Esophagus squamous epithelium (tissue), 5 donors: Measurements from ENCODE around the gene TSPAN18. TPM values are rescaled to one million over a fixed set of nuclear protein-coding genes. Genes with fewer than 3 reads are reported as not detected.

Source experiments
- DNase-seq: peaks from one replicate; lab custom pipeline; 2025; lab: John Stamatoyannopoulos, UW
- H3K27ac ChIP-seq, 4 donors: fragments of 200-600 bp; sonication (generic); one replicate each; pipeline ENCODE4 v1.5.1; 2016 to 2019; ENCODE audit warnings: mild to moderate bottlenecking in 1 of 4
- H3K27me3 ChIP-seq, 4 donors: fragments of 200-600 bp; sonication (generic); 1 replicate in 3 of 4; 2 replicates in 1 of 4; pipeline versions ENCODE4 v1.5.1 to v1.6.0; 2017 to 2021; ENCODE audit warnings: antibody characterized with exemption in 1 of 4
- H3K36me3 ChIP-seq, 3 donors: fragments of 200-600 bp; sonication (generic); one replicate each; pipeline ENCODE4 v1.5.1; 2016 to 2019
- H3K4me1 ChIP-seq, 3 donors: fragments of 200-600 bp; sonication (generic); one replicate each; pipeline ENCODE4 v1.5.1; 2017 to 2019
- H3K4me3 ChIP-seq, 4 donors: fragments of 200-600 bp; sonication (generic); 1 replicate in 3 of 4; 2 replicates in 1 of 4; pipeline ENCODE4 v1.5.1; 2016 to 2019; ENCODE audit warnings: mild to moderate bottlenecking in 2 of 4, moderate library complexity in 1 of 4
- H3K9me3 ChIP-seq, 3 donors: fragments of 200-600 bp; sonication (generic); one replicate each; pipeline ENCODE4 v1.5.1; 2016 to 2019
- CTCF ChIP-seq, 6 experiments: fragments of 450-650 bp in 4 of 6; fragments of 200-600 bp in 2 of 6; sonication (generic) in 2 of 6; IDR thresholded peaks; one replicate each; pipeline ENCODE4 v1.5.1; 2016 to 2019; ENCODE audit warnings: antibody characterized with exemption in 6 of 6, mild to moderate bottlenecking in 4 of 6, moderate library complexity in 4 of 6
- POLR2A ChIP-seq, 4 donors: fragments of 450-650 bp; IDR thresholded peaks; one replicate each; pipeline ENCODE4 v1.6.1; 2017; ENCODE audit warnings: antibody characterized with exemption in 4 of 4, mild to moderate bottlenecking in 4 of 4, moderate library complexity in 3 of 4
- WGBS, 2 donors: methylation state at CpG; one replicate each; pipeline ENCODE4 v1.1.5; 2018; 5-methylcytosine and 5-hydroxymethylcytosine counted together
- intact Hi-C: fragments of 100-400 bp; cut with DNase I; formaldehyde crosslinking; loops from one replicate; pipeline ENCODE4 v1.15.0; 2022
- total RNA-seq, 4 donors: library from RNA; depleted of rRNA; stranded (reverse); fragments of >200 nt; gene quantifications; one replicate each; pipeline ENCODE4 v1.1.0, GENCODE V29; 2016
- donor health status: DM: yes; HTN: yes; CAD: no.

The TSPAN18 gene
- total RNA-seq, 4 donors from 2014 or later: 0.80 to 4.4 (median 2.0) TPM

- intact Hi-C loops: no loop called here
- Histone ChIP-seq H3K4me3 (no peak overlapping the region), H3K27ac (peak overlapping the region in 2 of 4 donors; percentile 23 to 90), H3K36me3 (no peaks in the 10 kb centered on the region), H3K9me3 (no peaks in the 10 kb centered on the region), H3K4me1 (peaks cover 4 to 84% (median 37%) of the 10 kb centered on the region in 3 donors), H3K27me3 (peaks cover 0 to 13% (median 0%) of the 10 kb centered on the region in 4 donors)
- no peak for TF ChIP-seq POLR2A (IDR thresholded peaks at IDR 0.05)
- no peak for TF ChIP-seq CTCF (IDR thresholded peaks at IDR 0.05)
- no peak for DNase-seq
- WGBS, 2 donors: 20 to 44% methylated on average over 2 of the region's 2 CpGs
Observed at GRCh38 chr11:44952082-44952481, 225.3 kb downstream of the TSPAN18 start.

GRCh38 chr11:44952500-44953260, 225.9 kb downstream of the TSPAN18 start:
- TF ChIP-seq POLR2A (IDR thresholded peaks at IDR 0.05) (no peak), CTCF (IDR thresholded peaks at IDR 0.05) (no peak)
- no peak for DNase-seq
- peaks cover 0 to 13% (median 0%) of the 10 kb centered on the region in 4 donors for H3K27me3 ChIP-seq
- no peaks in the 10 kb centered on the region for H3K9me3 ChIP-seq
- H3K36me3 ChIP-seq: no peaks in the 10 kb centered on the region
- H3K4me1 ChIP-seq: peaks cover 4 to 82% (median 37%) of the 10 kb centered on the region in 3 donors
- no peak overlapping the region for H3K4me3 ChIP-seq
- intact Hi-C loops: no loop called here
- WGBS, 2 donors: 67% methylated on average over 3 of the region's 3 CpGs; no CpG with 5 or more reads in 1 of the 2 donors
- H3K27ac ChIP-seq: peak overlapping the region in 2 of 4 donors; percentile 36 to 90

GRCh38 chr11:44954051-44954906, 227.5 kb downstream of the TSPAN18 start:
- no peak for TF ChIP-seq CTCF (IDR thresholded peaks at IDR 0.05)
- no peak for TF ChIP-seq POLR2A (IDR thresholded peaks at IDR 0.05)
- H3K4me1 ChIP-seq: peaks cover 4 to 73% (median 31%) of the 10 kb centered on the region in 3 donors
- no peaks in the 10 kb centered on the region for H3K36me3 ChIP-seq
- peaks cover 0 to 12% (median 0%) of the 10 kb centered on the region in 4 donors for H3K27me3 ChIP-seq
- DNase-seq: no peak
- H3K27ac ChIP-seq: peak overlapping the region in 2 of 4 donors; percentile 25 to 47
- 84 to 85% methylated on average over 7 to 10 of the region's 12 CpGs for WGBS, 2 donors
- intact Hi-C loops: no loop called here
- no peak overlapping the region for H3K4me3 ChIP-seq
- no peaks in the 10 kb centered on the region for H3K9me3 ChIP-seq

- H3K4me1 ChIP-seq: peaks cover 4 to 64% (median 24%) of the 10 kb centered on the region in 3 donors
- H3K9me3 ChIP-seq: no peaks in the 10 kb centered on the region
- TF ChIP-seq CTCF (IDR thresholded peaks at IDR 0.05) (no peak), POLR2A (IDR thresholded peaks at IDR 0.05) (no peak)
- H3K27ac ChIP-seq: peak overlapping the region in 2 of 4 donors; percentile 25 to 47
- DNase-seq: no peak
- no peaks in the 10 kb centered on the region for H3K36me3 ChIP-seq
- H3K4me3 ChIP-seq: no peak overlapping the region
- intact Hi-C loops: no loop called here
- 18 to 58% methylated on average over 3 of the region's 5 CpGs for WGBS, 2 donors
- peaks cover 0 to 3% (median 0%) of the 10 kb centered on the region in 4 donors for H3K27me3 ChIP-seq
Observed at GRCh38 chr11:44955015-44955738, 228.4 kb downstream of the TSPAN18 start.
